Glomerular endothelial cell (primary cell): ENCODE measurements around the gene SIT1. TPM values are rescaled to one million over a fixed set of nuclear protein-coding genes. Genes with fewer than 3 reads are reported as not detected.
"Not testable (repeated sequence)": the region's sequence is repeated elsewhere in the genome, so short reads cannot be mapped to it uniquely, and the experiment has no call there.

Experiments
- DNase-seq: peaks from one replicate; pipeline ENCODE4 v3.0.0-alpha.2; 2011; ENCODE audit warnings: low read depth, low spot score; ENCODE audit errors: extremely low read depth
- total RNA-seq: library from RNA; depleted of rRNA; stranded (reverse); fragments of >200 nt; gene quantifications from 2 replicates; pipeline ENCODE4 v1.2.3, GENCODE V29; 2015

SIT1 gene
- total RNA-seq, 1 donor from 2014 or later: not detected

- not testable (repeated sequence) for DNase-seq
Observed at GRCh38 chr9:35638751-35639150, 12.0 kb downstream of the SIT1 start.

GRCh38 chr9:35637427-35637955 is 13.2 kb downstream of the SIT1 start:
- not testable (repeated sequence) for DNase-seq

- DNase-seq: not testable (repeated sequence)
Observed at GRCh38 chr9:35636877-35637246, 13.9 kb downstream of the SIT1 start.

DNA sequence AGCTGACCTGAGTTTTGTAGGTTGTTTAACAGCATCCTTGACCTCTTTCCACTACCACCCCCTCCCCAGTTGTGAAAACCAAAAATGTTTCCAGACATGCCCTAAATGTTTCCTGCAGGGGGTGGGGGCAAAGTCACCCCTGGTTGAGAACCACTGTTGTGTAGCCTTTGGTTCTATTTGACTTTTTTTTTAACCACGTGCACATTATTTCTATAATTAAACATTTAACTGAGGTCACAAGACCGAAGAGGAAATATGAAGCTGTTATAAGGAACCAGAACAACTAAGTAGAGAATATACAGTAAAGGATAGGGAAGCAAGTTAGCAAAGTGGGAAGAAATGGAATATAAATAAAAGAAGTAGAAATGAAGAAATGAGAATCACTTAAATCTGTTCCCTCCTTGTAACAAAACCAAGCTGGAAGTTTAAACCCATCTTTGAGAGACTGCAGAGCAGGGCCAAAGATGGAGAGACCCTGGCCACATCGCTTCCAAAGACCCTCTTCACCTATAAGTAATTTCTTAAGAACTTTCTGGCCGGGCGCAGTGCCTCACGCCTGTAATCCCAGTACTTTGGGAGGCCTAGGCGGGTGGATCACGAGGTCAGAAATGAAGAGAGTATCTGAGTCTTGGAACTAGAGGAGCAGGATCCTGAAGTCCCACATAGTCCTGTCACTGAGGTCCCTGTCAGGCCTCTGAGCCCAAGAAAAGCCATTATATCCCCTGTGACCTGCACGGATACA is 14.4 kb downstream of the SIT1 start:
- DNase-seq: no peak

DNA sequence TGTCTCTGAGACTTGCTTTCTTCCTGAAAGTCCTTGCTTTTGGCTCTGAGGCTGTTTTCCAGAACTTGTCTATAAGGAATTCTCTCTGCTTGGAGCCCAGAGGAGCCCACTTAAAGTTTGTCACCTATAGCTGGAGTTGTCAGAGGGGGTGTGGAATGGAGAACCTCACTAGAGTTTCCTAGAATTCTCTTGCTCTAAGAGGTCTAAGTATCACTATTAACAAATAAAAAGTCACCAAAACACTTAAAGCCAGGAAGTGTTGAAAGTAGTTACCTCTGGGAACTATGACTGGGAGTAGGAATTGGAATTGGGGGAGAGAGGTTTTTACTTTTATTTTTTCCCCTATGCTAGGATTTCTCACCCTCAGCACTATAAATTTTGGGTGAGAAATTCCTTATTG is 15.0 kb downstream of the SIT1 start:
- no peak for DNase-seq

GRCh38 chr9:35629597-35629996 is 21.1 kb downstream of the SIT1 start:
- no peak for DNase-seq

DNA sequence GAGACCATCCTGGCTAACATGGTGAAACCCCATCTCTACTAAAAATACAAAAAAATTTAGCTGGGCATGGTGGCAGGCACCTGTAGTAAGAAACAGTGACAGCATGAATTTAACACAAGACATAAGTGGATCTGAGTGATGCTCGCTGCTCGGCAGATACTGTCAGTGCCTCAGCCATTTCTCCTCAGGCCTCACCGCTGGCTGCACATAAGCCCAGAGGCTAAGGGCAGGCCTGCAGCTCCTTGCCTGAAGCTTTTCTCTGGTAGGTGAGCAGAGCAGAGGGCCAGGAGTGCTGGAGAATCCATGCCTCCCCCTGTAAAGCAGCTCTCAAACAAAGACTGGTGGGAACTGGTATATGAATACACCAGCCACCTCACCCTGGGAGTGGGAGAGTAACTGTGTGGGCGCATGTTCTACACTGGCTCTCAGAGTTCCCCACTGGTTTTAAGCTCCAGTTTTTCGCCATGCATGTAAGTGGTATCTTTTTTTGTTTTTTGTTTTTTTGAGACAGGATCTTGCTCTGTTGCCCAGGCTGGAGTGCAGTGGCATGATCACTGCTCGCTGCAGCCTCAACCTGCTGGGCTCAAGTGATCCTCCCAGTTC is 22.2 kb downstream of the SIT1 start:
- no peak for DNase-seq

- DNase-seq: no peak
Observed at GRCh38 chr9:35627575-35627974, 23.2 kb downstream of the SIT1 start.

DNA sequence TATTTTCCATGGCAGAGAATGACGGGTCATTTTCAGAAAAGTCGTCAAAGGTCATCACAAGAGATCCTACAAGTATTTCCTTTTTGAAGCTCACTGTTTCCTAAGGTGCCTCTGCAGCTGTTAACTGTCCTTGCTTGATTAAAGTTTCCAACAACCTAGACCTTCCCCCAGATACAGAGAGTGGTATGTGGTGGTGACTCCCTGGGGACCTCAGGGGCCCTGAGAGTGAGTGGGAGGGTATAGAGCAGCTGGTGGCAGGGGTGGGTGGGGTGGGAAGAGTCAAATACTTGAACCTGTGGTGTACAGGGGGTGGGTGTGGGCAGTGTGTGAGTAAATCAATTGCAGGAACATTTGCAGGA is 31.0 kb downstream of the SIT1 start:
- DNase-seq: no peak

- DNase-seq: no peak
Observed at GRCh38 chr9:35618854-35619799, 31.6 kb downstream of the SIT1 start.

GRCh38 chr9:35618325-35618727 is 32.4 kb downstream of the SIT1 start, which contains the start of gene CD72:
Gene CD72 (minus strand): TSS chr9:35618413. CDS start chr9:35618303, 110 bp downstream.
- no peak for DNase-seq

GRCh38 chr9:35617548-35617947 is 33.2 kb downstream of the SIT1 start:
- no peak for DNase-seq

GRCh38 chr9:35616681-35617459 is 33.9 kb downstream of the SIT1 start:
- DNase-seq: no peak

GRCh38 chr9:35615981-35616680 is 34.6 kb downstream of the SIT1 start:
- DNase-seq: no peak

DNA sequence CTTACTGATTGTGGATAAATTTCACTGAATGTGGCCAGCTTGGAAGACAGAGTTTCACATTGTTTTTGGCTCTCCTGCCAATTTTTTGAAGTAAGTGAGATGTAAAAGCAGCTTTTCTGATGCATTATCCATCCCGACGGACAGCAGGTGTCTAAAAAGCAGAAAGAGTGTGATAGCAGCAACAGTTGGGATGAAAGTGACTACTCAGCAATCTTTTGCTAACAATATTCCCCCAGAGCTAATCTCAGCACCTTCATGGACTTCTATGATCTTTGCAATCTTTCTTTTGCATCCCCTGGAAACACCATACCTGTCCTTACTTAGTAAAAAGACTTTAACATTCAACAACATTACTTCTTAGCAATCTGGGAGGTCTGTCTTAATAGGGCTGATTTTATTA is 37.9 kb downstream of the SIT1 start:
- no peak for DNase-seq

DNA sequence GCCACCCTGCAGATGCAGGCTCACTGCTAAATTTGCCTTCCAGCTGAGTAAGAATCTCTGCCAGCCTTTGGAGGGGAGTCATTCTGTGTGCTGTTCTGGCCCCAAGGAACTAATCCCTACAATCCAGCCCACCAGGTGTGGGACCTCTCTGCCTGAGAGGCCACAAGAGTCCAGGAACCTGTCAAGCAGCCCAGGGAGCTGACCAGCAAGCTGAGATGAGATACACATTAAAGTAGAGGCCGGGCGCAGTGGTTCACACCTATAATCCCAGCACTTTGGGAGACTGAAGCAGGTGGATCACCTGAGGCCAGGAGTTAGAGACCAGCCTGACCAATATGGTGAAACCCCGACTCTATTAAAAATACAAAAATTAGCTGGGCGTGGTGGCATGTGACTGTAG is 38.7 kb downstream of the SIT1 start:
- DNase-seq: not testable (repeated sequence)

DNA sequence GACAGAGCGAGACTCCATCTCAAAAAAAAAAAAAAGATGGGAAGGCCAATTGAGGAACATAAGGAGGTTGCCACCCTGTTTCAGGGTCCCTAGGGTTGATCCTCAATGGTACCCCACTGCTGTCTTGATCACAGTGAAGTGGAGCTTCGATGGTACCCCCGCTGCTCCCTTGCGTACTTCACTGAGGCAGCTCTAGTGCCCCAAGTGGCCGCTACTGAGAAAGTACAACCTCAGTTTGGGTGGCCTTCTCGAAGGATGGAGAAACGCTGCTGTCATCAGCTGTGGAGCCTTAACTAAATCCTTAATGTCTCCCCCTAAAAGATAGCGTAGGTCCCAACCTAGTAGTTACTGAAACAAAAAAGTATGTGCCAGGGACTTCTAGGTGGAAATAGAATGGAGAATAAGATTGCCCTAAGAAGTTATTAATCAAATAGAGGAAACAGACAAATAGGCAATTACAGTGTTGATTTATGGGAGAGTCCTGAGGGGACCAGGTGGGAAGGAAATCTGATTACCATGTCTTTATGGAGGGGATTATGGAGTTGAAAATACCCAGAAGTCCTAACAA is 39.4 kb downstream of the SIT1 start:
- DNase-seq: no peak

DNA sequence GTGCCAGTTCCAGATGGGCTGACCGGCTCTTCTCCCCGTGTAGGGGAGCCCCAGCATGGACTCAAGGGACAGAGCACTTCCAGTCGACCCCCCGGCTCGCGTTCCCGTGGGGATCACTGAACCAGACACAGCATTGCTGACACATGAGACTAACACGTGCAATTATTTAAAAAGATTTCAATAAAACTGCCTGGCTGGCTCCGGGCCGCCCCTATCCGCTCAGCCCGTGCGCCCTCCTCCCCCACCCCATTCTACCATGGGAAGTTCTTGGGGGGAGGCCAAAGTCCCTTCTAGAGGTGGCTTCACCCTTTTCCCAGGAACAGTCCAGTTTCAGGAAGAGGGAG is 40.9 kb downstream of the SIT1 start:
- no peak for DNase-seq

GRCh38 chr9:35609001-35609819 is 41.5 kb downstream of the SIT1 start:
- no peak for DNase-seq
